Osteocyte (in vitro differentiated cells): ENCODE measurements around the gene SLC30A5. TPM values are rescaled to one million over a fixed set of nuclear protein-coding genes. Genes with fewer than 3 reads are reported as not detected.

Experiments
- DNase-seq: peaks from one replicate; pipeline ENCODE4 v3.0.0; 2021; ENCODE audit warnings: mixed read lengths; ENCODE audit not compliant: unreplicated experiment; ENCODE audit errors: extremely low spot score
- H3K27ac Mint-ChIP-seq: one replicate; pipeline ENCODE4 v1.8.0; 2021; ENCODE audit warnings: mild to moderate bottlenecking, mixed read lengths; ENCODE audit not compliant: unreplicated experiment
- H3K27me3 Mint-ChIP-seq: one replicate; pipeline ENCODE4 v1.8.0; 2021; ENCODE audit warnings: mixed read lengths; ENCODE audit not compliant: unreplicated experiment
- H3K36me3 Mint-ChIP-seq: one replicate; pipeline ENCODE4 v1.8.0; 2021; ENCODE audit warnings: mixed read lengths; ENCODE audit not compliant: unreplicated experiment
- H3K4me1 Mint-ChIP-seq: one replicate; pipeline ENCODE4 v1.8.0; 2021; ENCODE audit warnings: mixed read lengths; ENCODE audit not compliant: unreplicated experiment
- H3K4me3 Mint-ChIP-seq: one replicate; pipeline ENCODE4 v1.8.0; 2021; ENCODE audit warnings: mild to moderate bottlenecking, moderate library complexity, mixed read lengths; ENCODE audit not compliant: unreplicated experiment
- H3K9me3 Mint-ChIP-seq: one replicate; pipeline ENCODE4 v1.8.0; 2021; ENCODE audit warnings: mixed read lengths; ENCODE audit not compliant: unreplicated experiment
- CTCF ChIP-seq: fragments of 200-600 bp; sonication (generic); IDR thresholded peaks from 2 replicates; pipeline ENCODE4 v1.5.0; 2021; ENCODE audit warnings: antibody characterized with exemption, mild to moderate bottlenecking, moderate library complexity
- total RNA-seq: library from RNA; stranded (reverse); gene quantifications from 2 replicates; pipeline ENCODE4 v1.2.1, GENCODE V29; 2021

SLC30A5 gene
- total RNA-seq, 1 donor from 2014 or later, result 57.6 TPM

GRCh38 chr5:69078921-69079540 lies 14.8 kb upstream of the SLC30A5 start:
- no peak overlapping the region for H3K27ac Mint-ChIP-seq
- TF ChIP-seq CTCF, result no peak
- H3K9me3 Mint-ChIP-seq, result no peaks in the 10 kb centered on the region
- H3K4me3 Mint-ChIP-seq, result no peak overlapping the region
- H3K4me1 Mint-ChIP-seq, result no peaks in the 10 kb centered on the region
- no peak for DNase-seq
- no peaks in the 10 kb centered on the region for H3K36me3 Mint-ChIP-seq
- peaks cover 5% of the 10 kb centered on the region for H3K27me3 Mint-ChIP-seq

- Mint-ChIP-seq H3K4me3 (no peak overlapping the region), H3K4me1 (no peaks in the 10 kb centered on the region), H3K27ac (no peak overlapping the region), H3K27me3 (peaks cover 7% of the 10 kb centered on the region), H3K36me3 (no peaks in the 10 kb centered on the region), H3K9me3 (no peaks in the 10 kb centered on the region)
- TF ChIP-seq CTCF, result no peak
- no peak for DNase-seq
Measured at GRCh38 chr5:69079556-69079955, 14.3 kb upstream of the SLC30A5 start.

GRCh38 chr5:69083412-69083811 lies 10.4 kb upstream of the SLC30A5 start:
- Mint-ChIP-seq H3K4me3 (no peak overlapping the region), H3K4me1 (no peaks in the 10 kb centered on the region), H3K36me3 (no peaks in the 10 kb centered on the region), H3K27ac (no peak overlapping the region), H3K9me3 (no peaks in the 10 kb centered on the region), H3K27me3 (peaks cover 7% of the 10 kb centered on the region)
- peak; percentile 12 for TF ChIP-seq CTCF
- no peak for DNase-seq

GRCh38 chr5:69084195-69084594 lies 9.6 kb upstream of the SLC30A5 start:
- peaks cover 7% of the 10 kb centered on the region for H3K27me3 Mint-ChIP-seq
- no peak for DNase-seq
- H3K4me1 Mint-ChIP-seq, result no peaks in the 10 kb centered on the region
- TF ChIP-seq CTCF, result no peak
- H3K27ac Mint-ChIP-seq, result no peak overlapping the region
- H3K36me3 Mint-ChIP-seq, result no peaks in the 10 kb centered on the region
- H3K4me3 Mint-ChIP-seq, result no peak overlapping the region
- H3K9me3 Mint-ChIP-seq, result no peaks in the 10 kb centered on the region

- H3K4me3 Mint-ChIP-seq, result no peak overlapping the region
- no peaks in the 10 kb centered on the region for H3K9me3 Mint-ChIP-seq
- DNase-seq, result no peak
- no peak for TF ChIP-seq CTCF
- no peaks in the 10 kb centered on the region for H3K36me3 Mint-ChIP-seq
- H3K4me1 Mint-ChIP-seq, result no peaks in the 10 kb centered on the region
- no peak overlapping the region for H3K27ac Mint-ChIP-seq
- H3K27me3 Mint-ChIP-seq, result peaks cover 7% of the 10 kb centered on the region
Measured at GRCh38 chr5:69084903-69085302, 8.9 kb upstream of the SLC30A5 start.
